CD4-positive, alpha-beta T cell treated with Interleukin-21 for 1 hour (primary cell): ENCODE results near the gene DOCK1.

Experiments used
- DNase-seq: peaks from one replicate; pipeline ENCODE4 v3.0.0-alpha.2; 2020

DOCK1 gene

GRCh38 chr10:127449490-127449889 is 544.3 kb downstream of the DOCK1 start:
- no peak for DNase-seq

GRCh38 chr10:127450644-127451043 is 545.4 kb downstream of the DOCK1 start:
- no peak for DNase-seq

- DNase-seq = no peak
These were observed 546.4 kb downstream of the DOCK1 start for GRCh38 chr10:127451628-127452027.

GRCh38 chr10:127452568-127452967 is 547.3 kb downstream of the DOCK1 start:
- no peak for DNase-seq

GRCh38 chr10:127453706-127454105 is 548.5 kb downstream of the DOCK1 start:
- DNase-seq = no peak

GRCh38 chr10:127456122-127456521 is 550.9 kb downstream of the DOCK1 start:
- DNase-seq = no peak

- no peak for DNase-seq
These were observed 553.0 kb downstream of the DOCK1 start for GRCh38 chr10:127458016-127458810.

GRCh38 chr10:127458829-127459228 is 553.6 kb downstream of the DOCK1 start:
- DNase-seq = no peak

GRCh38 chr10:127459918-127460317 is 554.7 kb downstream of the DOCK1 start:
- DNase-seq = no peak

GRCh38 chr10:127462643-127463295 is 557.5 kb downstream of the DOCK1 start:
- DNase-seq = no peak

- no peak for DNase-seq
These were observed 558.3 kb downstream of the DOCK1 start for GRCh38 chr10:127463548-127463947.

GRCh38 chr10:127464561-127464960 is 559.3 kb downstream of the DOCK1 start:
- no peak for DNase-seq

GRCh38 chr10:127467811-127468210 is 562.6 kb downstream of the DOCK1 start:
- no peak for DNase-seq

GRCh38 chr10:127468632-127469031 is 563.4 kb downstream of the DOCK1 start:
- no peak for DNase-seq

- no peak for DNase-seq
These were observed 565.7 kb downstream of the DOCK1 start for GRCh38 chr10:127470911-127471310.

- DNase-seq = no peak
These were observed 567.7 kb downstream of the DOCK1 start for GRCh38 chr10:127472976-127473375.

- no peak for DNase-seq
These were observed 569.3 kb downstream of the DOCK1 start for GRCh38 chr10:127474501-127474900.

GRCh38 chr10:127485153-127485857 is 580.1 kb downstream of the DOCK1 start:
- no peak for DNase-seq

- no peak for DNase-seq
These were observed 581.1 kb downstream of the DOCK1 start for GRCh38 chr10:127486355-127486754.

- no peak for DNase-seq
These were observed 587.5 kb downstream of the DOCK1 start for GRCh38 chr10:127492607-127493250.

- no peak for DNase-seq
These were observed 590.8 kb downstream of the DOCK1 start for GRCh38 chr10:127496035-127496434.

GRCh38 chr10:127497685-127498084 is 592.5 kb downstream of the DOCK1 start:
- DNase-seq = no peak

- no peak for DNase-seq
These were observed 592.9 kb downstream of the DOCK1 start for GRCh38 chr10:127498087-127498486.
